HG02798 (cell line): ENCODE results near the gene KRT6C.
"Not testable (repeated sequence)": the region's sequence is repeated elsewhere in the genome, so short reads cannot be mapped to it uniquely, and the experiment has no call there.

Experiments used
- ATAC-seq: cut with Tn5 transposase; IDR thresholded peaks from one replicate; pipeline ENCODE4 v1.9.1; 2021; ENCODE audit warnings: mild to moderate bottlenecking; ENCODE audit not compliant: unreplicated experiment, poor library complexity

The KRT6C gene

DNA sequence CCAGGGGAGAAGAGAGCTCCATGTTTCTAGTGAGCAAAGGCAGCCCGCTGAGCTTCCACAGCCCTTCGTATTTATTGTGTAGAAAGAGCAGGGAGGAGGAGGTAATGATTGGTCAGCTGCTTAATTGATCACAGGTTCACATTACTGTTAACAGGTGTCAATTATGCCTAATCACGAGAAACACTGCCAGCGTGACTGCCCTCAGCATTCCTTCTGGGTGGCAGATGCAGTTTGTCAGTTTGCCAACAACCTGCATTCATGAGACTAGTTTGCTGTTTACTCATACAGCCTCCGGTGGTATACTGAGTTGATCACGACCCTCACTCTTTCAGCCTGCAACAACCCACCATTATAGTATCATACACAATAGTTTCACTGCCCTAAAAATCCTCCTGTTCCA lies 27.0 kb upstream of the KRT6C start:
- ATAC-seq, result not testable (repeated sequence)

- no peak for ATAC-seq
These were observed 26.4 kb upstream of the KRT6C start for GRCh38 chr12:52499806-52500560.

DNA sequence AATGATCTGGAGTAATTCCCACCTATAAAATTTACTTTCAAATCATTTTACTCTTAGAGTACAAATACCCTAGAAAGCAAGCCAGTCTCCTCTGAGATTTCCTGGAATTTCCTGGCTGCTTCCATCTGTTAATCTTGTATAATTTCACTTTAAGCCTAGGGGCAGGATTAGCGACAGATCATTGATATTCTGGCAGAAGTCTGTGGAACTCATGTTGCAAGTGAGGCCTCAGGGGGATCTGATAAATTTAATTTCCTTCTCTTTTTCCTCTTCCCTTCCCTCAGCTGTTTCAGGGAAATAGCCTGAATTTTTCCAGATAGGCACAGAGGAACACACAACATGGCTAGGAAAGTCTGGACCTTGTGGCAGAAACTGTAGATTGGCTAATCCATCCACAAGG lies 25.3 kb upstream of the KRT6C start:
- no peak for ATAC-seq

DNA sequence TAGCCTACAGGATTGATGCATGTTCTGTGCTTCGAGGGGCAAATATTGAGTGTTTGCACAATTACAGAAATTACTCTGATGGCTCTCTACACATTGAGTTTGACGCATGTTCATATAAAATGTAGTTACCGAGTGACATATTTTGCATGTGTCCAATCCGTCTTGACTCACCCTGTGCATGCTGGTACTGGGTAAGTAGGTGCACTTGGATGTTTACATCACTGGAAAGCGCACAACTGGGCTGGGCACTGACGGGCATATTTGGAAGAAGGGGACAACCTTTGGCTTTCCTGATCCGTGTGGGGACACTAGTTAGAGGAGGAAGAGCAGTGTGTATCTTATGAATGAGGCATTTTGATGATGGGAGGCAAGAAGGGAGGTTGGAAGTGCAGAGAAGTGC lies 24.4 kb upstream of the KRT6C start:
- ATAC-seq, result no peak

- ATAC-seq, result no peak
These were observed 23.0 kb upstream of the KRT6C start for GRCh38 chr12:52496590-52497071.

- ATAC-seq, result no peak
These were observed 22.4 kb upstream of the KRT6C start for GRCh38 chr12:52496054-52496453.

- no peak for ATAC-seq
These were observed 21.8 kb upstream of the KRT6C start for GRCh38 chr12:52495389-52495788.

DNA sequence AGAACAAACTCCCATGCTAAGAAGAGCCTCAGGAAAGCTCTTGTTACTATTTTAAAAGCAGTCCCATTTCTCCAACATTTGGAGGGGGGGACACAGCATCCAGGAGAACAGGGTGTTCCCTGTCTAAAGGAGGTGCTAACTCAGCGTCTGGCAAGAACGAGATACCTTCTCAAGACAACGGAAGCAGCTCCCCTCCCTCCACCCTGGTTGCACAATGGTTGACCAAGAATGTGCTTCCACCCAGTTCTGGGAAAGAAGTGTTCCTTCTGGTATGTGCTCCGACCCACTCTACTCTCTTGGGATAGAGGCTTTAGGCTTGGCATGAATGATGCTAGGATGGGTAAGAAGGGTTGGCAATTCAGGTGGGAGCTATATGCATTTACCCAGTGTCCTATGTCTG lies 20.9 kb upstream of the KRT6C start:
- no peak for ATAC-seq

DNA sequence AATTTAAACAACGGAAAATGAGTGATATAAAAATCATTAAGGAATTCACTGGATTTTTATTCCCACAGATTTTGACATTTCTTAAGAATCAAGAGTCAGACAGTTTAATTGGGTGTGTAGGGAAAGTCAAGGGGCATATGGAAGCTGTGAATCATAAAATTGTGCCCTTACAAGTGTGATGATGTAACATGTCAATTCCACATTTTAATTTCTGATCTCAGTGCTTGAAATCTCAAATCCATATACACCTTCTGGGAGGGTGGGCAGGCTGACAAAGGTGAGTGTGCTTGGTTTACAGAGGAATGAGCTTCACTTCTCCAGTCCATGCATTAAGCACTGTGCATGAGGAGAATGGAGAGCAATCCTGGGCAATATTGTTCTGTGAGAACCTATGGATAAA lies 20.5 kb upstream of the KRT6C start:
- ATAC-seq, result no peak

GRCh38 chr12:52493172-52493571 lies 19.6 kb upstream of the KRT6C start, which contains the start of gene KRT6A:
Gene KRT6A (minus strand): TSS chr12:52493257. CDS start chr12:52493188, 69 bp downstream.
- ATAC-seq, result no peak

DNA sequence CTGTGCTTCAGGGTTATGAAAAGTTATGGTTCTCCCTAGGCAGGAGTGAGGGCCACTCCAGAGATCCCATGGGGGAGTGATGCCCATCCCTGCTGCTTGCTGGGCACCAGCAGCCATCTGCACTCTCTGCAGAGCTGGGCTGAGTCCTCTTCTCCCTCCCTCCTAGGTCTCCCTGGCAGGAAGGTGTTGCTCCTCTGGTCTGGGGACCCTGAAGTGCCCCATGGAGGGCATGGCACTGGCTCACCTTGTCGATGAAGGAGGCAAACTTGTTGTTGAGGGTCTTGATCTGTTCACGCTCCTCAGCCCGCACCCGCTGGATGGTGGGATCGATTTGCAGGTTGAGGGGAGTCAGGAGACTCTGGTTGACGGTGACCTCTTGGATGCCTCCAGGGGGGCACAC lies 18.8 kb upstream of the KRT6C start:
- ATAC-seq, result not testable (repeated sequence)

GRCh38 chr12:52491495-52491894 lies 17.9 kb upstream of the KRT6C start:
- ATAC-seq, result not testable (repeated sequence)

GRCh38 chr12:52488736-52489135 lies 15.1 kb upstream of the KRT6C start:
- ATAC-seq, result no peak

GRCh38 chr12:52487744-52488443 lies 14.3 kb upstream of the KRT6C start:
- not testable (repeated sequence) for ATAC-seq

GRCh38 chr12:52487211-52487610 lies 13.6 kb upstream of the KRT6C start:
- no peak for ATAC-seq

GRCh38 chr12:52486166-52487105 lies 12.8 kb upstream of the KRT6C start:
- ATAC-seq, result no peak

DNA sequence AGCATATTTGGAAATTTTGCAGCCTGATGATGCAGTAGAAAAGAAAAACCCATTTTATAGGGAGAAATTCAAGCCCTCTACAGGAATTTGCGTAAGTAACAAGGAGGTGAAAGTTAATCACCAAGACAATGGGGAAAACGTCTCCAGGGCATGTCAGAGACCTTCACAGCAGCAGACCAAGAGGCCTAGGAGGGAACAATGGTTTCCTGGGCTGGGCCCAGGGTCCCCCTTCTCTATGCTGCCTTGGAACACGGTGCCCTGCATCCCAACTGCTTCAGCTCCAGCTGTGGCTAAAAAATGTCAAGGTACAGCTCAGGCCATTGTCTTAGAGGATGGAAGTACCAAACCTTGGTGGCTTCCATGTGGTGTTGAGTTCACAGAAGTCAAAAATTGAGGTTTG lies 6.5 kb upstream of the KRT6C start:
- ATAC-seq, result no peak

DNA sequence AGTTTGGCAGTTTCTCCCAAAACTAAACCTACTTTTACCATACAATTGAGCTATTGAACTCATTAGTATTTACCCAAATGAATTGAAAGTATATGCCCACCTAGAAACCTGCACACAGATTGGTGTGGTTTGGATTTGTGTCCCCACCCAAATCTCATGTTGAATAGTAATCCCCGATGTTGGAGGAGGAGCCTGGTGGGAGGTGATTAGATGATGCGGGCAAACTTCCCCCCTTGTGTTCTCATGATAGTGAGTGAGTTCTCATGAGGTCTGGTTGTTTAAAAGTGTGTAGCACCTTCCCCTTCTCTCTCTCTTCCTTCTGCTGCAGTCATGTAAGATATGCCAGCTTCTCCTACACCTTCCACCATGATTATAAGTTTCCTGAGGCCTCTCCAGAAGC lies 4.0 kb upstream of the KRT6C start:
- ATAC-seq, result no peak

- ATAC-seq, result no peak
These were observed 607 bp upstream of the KRT6C start for GRCh38 chr12:52474212-52474611.

- ATAC-seq, result no peak
These were observed 3.8 kb downstream of the KRT6C start for GRCh38 chr12:52469853-52470252.

DNA sequence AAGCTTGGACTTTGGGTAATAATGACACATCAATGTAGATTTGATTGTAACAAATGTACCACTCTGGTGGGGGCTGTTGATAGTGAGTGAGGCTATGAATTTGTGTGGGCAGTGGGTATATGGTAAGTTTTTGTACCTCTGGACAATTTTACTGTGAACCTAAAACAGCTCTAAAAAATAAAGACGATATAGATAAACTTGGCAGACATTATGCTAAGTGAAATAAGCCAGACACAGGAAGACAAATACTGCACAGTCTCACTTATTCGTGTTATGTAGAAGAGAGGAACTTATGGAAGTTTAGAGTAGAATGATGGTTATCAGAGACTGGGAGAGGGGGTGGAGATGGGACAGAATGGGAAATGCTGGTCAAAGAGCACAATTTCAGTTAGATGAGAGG lies 8.7 kb downstream of the KRT6C start:
- ATAC-seq, result no peak
